Lung (tissue), 12 donors: ENCODE results near the gene PPIL6. TPM values are rescaled to one million over a fixed set of nuclear protein-coding genes. Genes with fewer than 3 reads are reported as not detected.

Experiments used
- ATAC-seq: fragments of 200-7000 bp; cut with Tn5 transposase; one replicate; pipeline ENCODE4 v1.9.1; 2020; ENCODE audit warnings: moderate number of reproducible peaks; ENCODE audit not compliant: insufficient read depth, low FRiP score
- DNase-seq, 3 donors: peaks; one replicate each; pipeline ENCODE4 v3.0.0-alpha.2; 2013 to 2017
- H3K27ac ChIP-seq, 2 donors: one replicate each; pipeline ENCODE4 v1.5.1; 2013; ENCODE audit warnings: mild to moderate bottlenecking in 2 of 2, moderate library complexity in 2 of 2, control low read depth in 1 of 2, inconsistent platforms in 1 of 2, low read depth in 1 of 2, low read length in 1 of 2
- H3K27me3 ChIP-seq, 3 donors: one replicate each; pipeline ENCODE4 v1.5.1; 2013; ENCODE audit warnings: low read length in 2 of 3; ENCODE audit not compliant: control insufficient read depth in 3 of 3, insufficient read depth in 3 of 3
- H3K36me3 ChIP-seq, 4 donors: one replicate each; pipeline ENCODE4 v1.5.1; 2013; ENCODE audit warnings: low read length in 4 of 4, mild to moderate bottlenecking in 1 of 4, moderate library complexity in 1 of 4; ENCODE audit not compliant: control insufficient read depth in 4 of 4, insufficient read depth in 4 of 4
- H3K4me1 ChIP-seq, 5 donors: one replicate each; pipeline ENCODE4 v1.5.1; 2013; ENCODE audit warnings: low read length in 5 of 5, mild to moderate bottlenecking in 2 of 5, moderate library complexity in 1 of 5; ENCODE audit not compliant: control insufficient read depth in 5 of 5, insufficient read depth in 5 of 5
- H3K4me3 ChIP-seq: one replicate; pipeline ENCODE4 v1.5.1; 2013; ENCODE audit warnings: mild to moderate bottlenecking, control low read depth, moderate library complexity
- H3K9ac ChIP-seq, 2 donors: one replicate each; pipeline ENCODE4 v1.5.1; 2013; ENCODE audit warnings: low read length in 2 of 2, control low read depth in 1 of 2; ENCODE audit not compliant: insufficient read depth in 1 of 2
- H3K9me3 ChIP-seq, 4 donors: one replicate each; pipeline ENCODE4 v1.5.1; 2013; ENCODE audit warnings: low read length in 3 of 4, mild to moderate bottlenecking in 1 of 4, moderate library complexity in 1 of 4; ENCODE audit not compliant: control insufficient read depth in 4 of 4, insufficient read depth in 3 of 4
- CTCF ChIP-seq: IDR thresholded peaks from 2 replicates; pipeline ENCODE4 v1.5.1; 2012; ENCODE audit warnings: mild to moderate bottlenecking; ENCODE audit errors: control extremely low read depth, extremely low read depth
- WGBS, 2 donors: extraction: QIAGEN DNeasy Blood & Tissue Kit; methylation state at CpG; one replicate each; pipeline ENCODE4 v1.1.7; 2013; 5-methylcytosine and 5-hydroxymethylcytosine counted together
- polyA plus RNA-seq, 2 donors: library from polyadenylated mRNA; stranded (reverse); fragments of 200-250 nt; gene quantifications; one replicate each; pipeline ENCODE4 v1.2.1, GENCODE V29; 2013
- total RNA-seq, 2 donors: library from RNA; depleted of rRNA in 1 of 2; stranded (reverse); fragments of >200 nt in 1 of 2; gene quantifications; one replicate each; pipeline ENCODE4 v1.2.1, GENCODE V29; 2014 to 2021
- donor health status: control.
- donor health status: control.
- donor health status: Bipolar disorder and iron deficiency.
- donor health status: healthy.
- donor health status: DM: yes; HTN: yes; CAD: no.

PPIL6 gene
- total and polyA plus RNA-seq, 4 donors, result 6.3 to 18.1 (median 13.3) TPM

GRCh38 chr6:109447087-109447486 lies 6.7 kb upstream of the PPIL6 start:
- no peaks in the 10 kb centered on the region for H3K9me3 ChIP-seq
- ATAC-seq (no peak), DNase-seq (no peak)
- 90 to 92% methylated on average over 10 of the region's 10 CpGs for WGBS, 2 donors
- H3K27ac ChIP-seq, result no peak overlapping the region
- no peak overlapping the region for H3K9ac ChIP-seq
- peaks cover 0 to 2% (median 0%) of the 10 kb centered on the region in 5 donors for H3K4me1 ChIP-seq
- no peak overlapping the region for H3K4me3 ChIP-seq
- TF ChIP-seq CTCF, result no peak
- H3K27me3 ChIP-seq, result no peaks in the 10 kb centered on the region
- peaks cover 0 to 50% (median 29%) of the 10 kb centered on the region in 4 donors for H3K36me3 ChIP-seq

GRCh38 chr6:109446541-109446940 lies 6.1 kb upstream of the PPIL6 start:
- TF ChIP-seq CTCF, result no peak

GRCh38 chr6:109446072-109446471 lies 5.6 kb upstream of the PPIL6 start:
- TF ChIP-seq CTCF, result no peak

More at GRCh38 chr6:109446541-109446940, 6.1 kb upstream of the PPIL6 start:
- Histone ChIP-seq H3K9me3 (no peaks in the 10 kb centered on the region), H3K36me3 (peaks cover 0 to 48% (median 25%) of the 10 kb centered on the region in 4 donors), H3K4me1 (peaks cover 0 to 8% (median 4%) of the 10 kb centered on the region in 5 donors), H3K27me3 (no peaks in the 10 kb centered on the region), H3K9ac (no peak overlapping the region), H3K27ac (no peak overlapping the region), H3K4me3 (no peak overlapping the region)
- 67 to 83% methylated on average over 8 of the region's 8 CpGs for WGBS, 2 donors
- ATAC-seq, result no peak
- no peak for DNase-seq

GRCh38 chr6:109445382-109445781 lies 5.0 kb upstream of the PPIL6 start:
- no peak overlapping the region for H3K27ac ChIP-seq
- DNase-seq, result no peak
- H3K4me1 ChIP-seq, result peaks cover 0 to 10% (median 4%) of the 10 kb centered on the region in 5 donors
- no peaks in the 10 kb centered on the region for H3K27me3 ChIP-seq
- H3K4me3 ChIP-seq, result no peak overlapping the region
- WGBS, 2 donors, result 90 to 91% methylated on average over 9 of the region's 9 CpGs
- peaks cover 0 to 44% (median 22%) of the 10 kb centered on the region in 4 donors for H3K36me3 ChIP-seq
- no peak for ATAC-seq
- H3K9me3 ChIP-seq, result no peaks in the 10 kb centered on the region
- no peak for TF ChIP-seq CTCF
- no peak overlapping the region for H3K9ac ChIP-seq

More at GRCh38 chr6:109446072-109446471, 5.6 kb upstream of the PPIL6 start:
- Histone ChIP-seq H3K36me3 (peaks cover 0 to 46% (median 22%) of the 10 kb centered on the region in 4 donors), H3K9me3 (no peaks in the 10 kb centered on the region), H3K27me3 (no peaks in the 10 kb centered on the region), H3K4me1 (peaks cover 0 to 10% (median 4%) of the 10 kb centered on the region in 5 donors), H3K4me3 (no peak overlapping the region), H3K9ac (no peak overlapping the region), H3K27ac (no peak overlapping the region)
- DNase-seq (no peak), ATAC-seq (no peak)
- WGBS, 2 donors, result 90 to 93% methylated on average over 15 of the region's 15 CpGs
